Fibroblast of lung (primary cell): ENCODE results near the gene PRPH. TPM values are rescaled to one million over a fixed set of nuclear protein-coding genes. Genes with fewer than 3 reads are reported as not detected.

Source experiments
- DNase-seq, 2 donors: peaks; one replicate each; pipeline versions ENCODE4 v3.0.0 to v3.0.0-alpha.2; 2010; ENCODE audit warnings: low read depth in 2 of 2
- H2AFZ ChIP-seq: 2 replicates; pipeline ENCODE4 v1.5.1; 2012; ENCODE audit warnings: low read length, control low read depth, inconsistent platforms
- H3K27ac ChIP-seq: 2 replicates; pipeline ENCODE4 v1.5.1; 2011; ENCODE audit warnings: low read length, control low read depth; ENCODE audit not compliant: insufficient read depth
- H3K27me3 ChIP-seq: 2 replicates; pipeline ENCODE4 v1.5.1; 2011; ENCODE audit warnings: mild to moderate bottlenecking, low read length; ENCODE audit not compliant: control insufficient read depth, insufficient read depth
- H3K36me3 ChIP-seq: 2 replicates; pipeline ENCODE4 v1.5.1; 2011; ENCODE audit warnings: low read length; ENCODE audit not compliant: control insufficient read depth, insufficient read depth
- H3K4me1 ChIP-seq: 2 replicates; pipeline ENCODE4 v1.5.1; 2011; ENCODE audit warnings: low read length; ENCODE audit not compliant: control insufficient read depth, insufficient read depth; ENCODE audit errors: extremely low read depth
- H3K4me2 ChIP-seq: 2 replicates; pipeline ENCODE4 v1.5.1; 2011; ENCODE audit warnings: low read length, control low read depth; ENCODE audit not compliant: insufficient read depth; ENCODE audit errors: extremely low read depth
- H3K4me3 ChIP-seq, 4 experiments: fragments of 200-600 bp in 1 of 4; sonication (generic) in 1 of 4; replicated peaks in 1 of 4; 2 replicates each; pipeline ENCODE4 v1.5.1; 2011 to 2016; ENCODE audit warnings: low read length in 4 of 4, low read depth in 3 of 4, mild to moderate bottlenecking in 3 of 4, control low read depth in 2 of 4, inconsistent platforms in 1 of 4, mixed read lengths in 1 of 4; ENCODE audit not compliant: insufficient read depth in 1 of 4; ENCODE audit errors: control extremely low read depth in 1 of 4
- H3K79me2 ChIP-seq: 2 replicates; pipeline ENCODE4 v1.5.1; 2012; ENCODE audit warnings: mild to moderate bottlenecking, low read length, inconsistent platforms; ENCODE audit not compliant: control insufficient read depth, insufficient read depth
- H3K9ac ChIP-seq: 2 replicates; pipeline ENCODE4 v1.5.1; 2011; ENCODE audit warnings: mild to moderate bottlenecking, low read length, control low read depth; ENCODE audit not compliant: insufficient read depth
- H3K9me3 ChIP-seq: 2 replicates; pipeline ENCODE4 v1.5.1; 2012; ENCODE audit warnings: low read depth, low read length; ENCODE audit not compliant: control insufficient read depth, insufficient read depth
- H4K20me1 ChIP-seq: 2 replicates; pipeline ENCODE4 v1.5.1; 2011; ENCODE audit warnings: low read length; ENCODE audit not compliant: control insufficient read depth, insufficient read depth; ENCODE audit errors: extremely low read depth
- CTCF ChIP-seq, 2 donors: IDR thresholded peaks in 1 of 2; conservative IDR thresholded peaks in 1 of 2; 1 replicate in 1 of 2; 2 replicates in 1 of 2; pipeline ENCODE4 v1.5.1; 2011 to 2012; ENCODE audit warnings: low read length in 2 of 2, control low read depth in 1 of 2, inconsistent platforms in 1 of 2, low read depth in 1 of 2, mild to moderate bottlenecking in 1 of 2
- EZH2 ChIP-seq: IDR thresholded peaks from 2 replicates; pipeline ENCODE4 v1.5.1; 2012; ENCODE audit warnings: low read length, control low read depth, mild to moderate bottlenecking; ENCODE audit errors: missing control alignments
- polyA plus RNA-seq, 2 donors: library from polyadenylated mRNA; depleted of rRNA in 1 of 2; stranded (reverse) in 1 of 2; unstranded in 1 of 2; fragments of >200 nt; gene quantifications; 2 replicates each; pipeline ENCODE4 v1.2.1, GENCODE V29; 2011 to 2012; ENCODE audit warnings: missing spikeins in 1 of 2
- total RNA-seq: library from RNA; depleted of rRNA; stranded (reverse); fragments of >200 nt; gene quantifications from 2 replicates; pipeline ENCODE4 v1.2.1, GENCODE V29; 2014

The PRPH gene
- total and polyA plus RNA-seq, 2 donors (not counting 1 experiment from before 2014, with no cell fraction given) = 0.06 to 0.50 TPM

- TF ChIP-seq CTCF (conservative IDR thresholded peaks at IDR 0.05 in 1 of 2, IDR thresholded peaks at IDR 0.05 in 1 of 2; ENCODE audit: low read depth in 1 of 2, low read length in 2 of 2) (no peak), EZH2 (no peak)
- DNase-seq = no peak
- Histone ChIP-seq H3K9ac (no peak overlapping the region), H3K27me3 (peaks cover 29% of the 10 kb centered on the region), H2AFZ (no peak overlapping the region), H3K36me3 (no peaks in the 10 kb centered on the region), H3K27ac (no peak overlapping the region), H3K4me3 (no peak overlapping the region), H3K9me3 (no peaks in the 10 kb centered on the region), H4K20me1 (no peaks in the 10 kb centered on the region), H3K4me2 (no peak overlapping the region), H3K79me2 (no peaks in the 10 kb centered on the region), H3K4me1 (no peaks in the 10 kb centered on the region)
Observed at GRCh38 chr12:49298160-49298559, 3.2 kb downstream of the PRPH start.

GRCh38 chr12:49301760-49302159 is 6.8 kb downstream of the PRPH start:
- Histone ChIP-seq H3K36me3 (no peaks in the 10 kb centered on the region), H3K9ac (no peak overlapping the region), H3K9me3 (no peaks in the 10 kb centered on the region), H3K4me1 (no peaks in the 10 kb centered on the region), H2AFZ (no peak overlapping the region), H3K27me3 (peaks cover 15% of the 10 kb centered on the region), H3K79me2 (no peaks in the 10 kb centered on the region), H3K4me3 (no peak overlapping the region), H3K27ac (no peak overlapping the region), H4K20me1 (no peaks in the 10 kb centered on the region), H3K4me2 (no peak overlapping the region)
- no peak for DNase-seq
- TF ChIP-seq EZH2 (no peak), CTCF (conservative IDR thresholded peaks at IDR 0.05 in 1 of 2, IDR thresholded peaks at IDR 0.05 in 1 of 2; ENCODE audit: low read depth in 1 of 2, low read length in 2 of 2) (no peak)

GRCh38 chr12:49304161-49304560 is 9.2 kb downstream of the PRPH start:
- no peaks in the 10 kb centered on the region for H3K4me1 ChIP-seq
- DNase-seq = peak; percentile 17 to 49
- no peaks in the 10 kb centered on the region for H3K9me3 ChIP-seq
- H4K20me1 ChIP-seq = no peaks in the 10 kb centered on the region
- TF ChIP-seq EZH2 (no peak), CTCF (conservative IDR thresholded peaks at IDR 0.05 in 1 of 2, IDR thresholded peaks at IDR 0.05 in 1 of 2; ENCODE audit: low read depth in 1 of 2, low read length in 2 of 2) (no peak)
- H3K9ac ChIP-seq = no peak overlapping the region
- H2AFZ ChIP-seq = no peak overlapping the region
- H3K27ac ChIP-seq = no peak overlapping the region
- H3K79me2 ChIP-seq = no peaks in the 10 kb centered on the region
- no peak overlapping the region for H3K4me2 ChIP-seq
- H3K36me3 ChIP-seq = no peaks in the 10 kb centered on the region
- H3K27me3 ChIP-seq = peaks cover 5% of the 10 kb centered on the region
- H3K4me3 ChIP-seq = no peak overlapping the region
